H9 (cell line): Measurements from ENCODE around the gene PRODH. TPM values are rescaled to one million over a fixed set of nuclear protein-coding genes. Genes with fewer than 3 reads are reported as not detected.

ENCODE experiments used
- DNase-seq: peaks from one replicate; pipeline ENCODE4 v3.0.0-alpha.2; 2017
- H2AFZ ChIP-seq: one replicate; pipeline ENCODE4 v1.6.1; 2013; ENCODE audit warnings: mild to moderate bottlenecking, low read length, control low read depth, moderate library complexity
- H2AK5ac ChIP-seq: 2 replicates; pipeline ENCODE4 v1.6.1; 2013; ENCODE audit warnings: low read length, control low read depth, mixed read lengths; ENCODE audit not compliant: insufficient read length
- H2BK120ac ChIP-seq: one replicate; pipeline ENCODE4 v1.6.1; 2013; ENCODE audit warnings: low read depth, mild to moderate bottlenecking, low read length, control low read depth, inconsistent platforms; ENCODE audit not compliant: poor library complexity, severe bottlenecking
- H2BK12ac ChIP-seq: 2 replicates; pipeline ENCODE4 v1.6.1; 2013; ENCODE audit warnings: low read length, control low read depth, mixed read lengths, low read depth; ENCODE audit not compliant: insufficient read length
- H2BK15ac ChIP-seq: 2 replicates; pipeline ENCODE4 v1.6.1; 2013; ENCODE audit warnings: low read depth, low read length, control low read depth
- H2BK20ac ChIP-seq: one replicate; pipeline ENCODE4 v1.6.1; 2013; ENCODE audit warnings: low read depth, mild to moderate bottlenecking, low read length, control low read depth, inconsistent platforms; ENCODE audit not compliant: poor library complexity, severe bottlenecking
- H2BK5ac ChIP-seq: 2 replicates; pipeline ENCODE4 v1.6.1; 2013; ENCODE audit warnings: low read length, control low read depth, mixed read lengths; ENCODE audit not compliant: insufficient read length
- H3K14ac ChIP-seq: 2 replicates; pipeline ENCODE4 v1.6.1; 2013; ENCODE audit warnings: low read length, control low read depth; ENCODE audit not compliant: insufficient read depth
- H3K18ac ChIP-seq: 2 replicates; pipeline ENCODE4 v1.6.1; 2013; ENCODE audit warnings: low read depth, mild to moderate bottlenecking, mixed read lengths, low read length, control low read depth; ENCODE audit not compliant: insufficient read length
- H3K23ac ChIP-seq: 2 replicates; pipeline ENCODE4 v1.6.1; 2013; ENCODE audit warnings: low read length, control low read depth, mixed read lengths, low read depth; ENCODE audit not compliant: insufficient read length
- H3K23me2 ChIP-seq: 2 replicates; pipeline ENCODE4 v1.6.1; 2013; ENCODE audit warnings: low read depth, mild to moderate bottlenecking, mixed read lengths, low read length, control low read depth; ENCODE audit not compliant: insufficient read length, poor library complexity, severe bottlenecking
- H3K27ac ChIP-seq: 2 replicates; pipeline ENCODE4 v1.5.1; 2013; ENCODE audit warnings: low read length, control low read depth, mixed read lengths, low read depth; ENCODE audit not compliant: insufficient read length
- H3K27me3 ChIP-seq: 2 replicates; pipeline ENCODE4 v1.6.1; 2013; ENCODE audit warnings: low read length, control low read depth, inconsistent platforms; ENCODE audit not compliant: insufficient read depth
- H3K4ac ChIP-seq: 2 replicates; pipeline ENCODE4 v1.6.1; 2013; ENCODE audit warnings: low read depth, mild to moderate bottlenecking, control low read depth, inconsistent platforms, low read length, moderate library complexity
- H3K4me1 ChIP-seq: 2 replicates; pipeline ENCODE4 v1.6.1; 2013; ENCODE audit warnings: low read length, control low read depth, inconsistent platforms; ENCODE audit not compliant: insufficient read depth
- H3K4me2 ChIP-seq: 2 replicates; pipeline ENCODE4 v1.6.1; 2013; ENCODE audit warnings: low read length, control low read depth, mixed read lengths; ENCODE audit not compliant: insufficient read length, insufficient read depth
- H3K56ac ChIP-seq: 2 replicates; pipeline ENCODE4 v1.6.1; 2013; ENCODE audit warnings: low read depth, mild to moderate bottlenecking, mixed read lengths, low read length, control low read depth; ENCODE audit not compliant: insufficient read length
- H3K79me1 ChIP-seq: 2 replicates; pipeline ENCODE4 v1.6.1; 2013; ENCODE audit warnings: low read depth, mild to moderate bottlenecking, moderate library complexity, low read length, control low read depth, inconsistent platforms; ENCODE audit not compliant: insufficient read depth, poor library complexity, severe bottlenecking
- H3K79me2 ChIP-seq: 2 replicates; pipeline ENCODE4 v1.6.1; 2013; ENCODE audit warnings: low read length, control low read depth, inconsistent platforms; ENCODE audit not compliant: insufficient read depth
- H3K9ac ChIP-seq: 2 replicates; pipeline ENCODE4 v1.6.1; 2013; ENCODE audit warnings: low read length, control low read depth, mixed read lengths; ENCODE audit not compliant: insufficient read length; ENCODE audit errors: extremely low read depth
- H3K9me3 ChIP-seq: one replicate; pipeline ENCODE4 v1.6.1; 2013; ENCODE audit warnings: low read depth, low read length, inconsistent platforms; ENCODE audit not compliant: control insufficient read depth
- H3T11ph ChIP-seq: one replicate; pipeline ENCODE4 v1.6.1; 2013; ENCODE audit warnings: mild to moderate bottlenecking, low read length, control low read depth, inconsistent platforms
- H4K20me1 ChIP-seq: one replicate; pipeline ENCODE4 v1.6.1; 2013; ENCODE audit not compliant: control insufficient read depth, insufficient read length, insufficient read depth
- H4K5ac ChIP-seq: 2 replicates; pipeline ENCODE4 v1.6.1; 2013; ENCODE audit warnings: low read depth, mild to moderate bottlenecking, mixed read lengths, low read length, control low read depth; ENCODE audit not compliant: insufficient read length
- H4K8ac ChIP-seq: replicated peaks from 2 replicates; pipeline ENCODE4 v1.6.1; 2013; ENCODE audit warnings: low read length, control low read depth, mixed read lengths, low read depth; ENCODE audit not compliant: insufficient read length
- H4K91ac ChIP-seq: 2 replicates; pipeline ENCODE4 v1.6.1; 2013; ENCODE audit warnings: low read depth, mild to moderate bottlenecking, moderate library complexity, mixed read lengths, low read length, control low read depth; ENCODE audit not compliant: insufficient read length
- H3K27ac Mint-ChIP-seq, 3 experiments: 2 replicates in 2 of 3; 3 replicates in 1 of 3; pipeline ENCODE4 v1.8.0; 2020 to 2021; ENCODE audit warnings: mixed read lengths in 3 of 3, mild to moderate bottlenecking in 1 of 3, moderate library complexity in 1 of 3
- H3K27me3 Mint-ChIP-seq: 2 replicates; pipeline ENCODE4 v1.8.0; 2021; ENCODE audit warnings: low read depth, mild to moderate bottlenecking, moderate library complexity, mixed read lengths
- H3K36me3 Mint-ChIP-seq, 3 experiments: 2 replicates in 2 of 3; 3 replicates in 1 of 3; pipeline ENCODE4 v1.8.0; 2020 to 2021; ENCODE audit warnings: low read depth in 3 of 3, mixed read lengths in 3 of 3; ENCODE audit not compliant: insufficient read depth in 1 of 3
- H3K4me1 Mint-ChIP-seq, 2 experiments: 2 replicates each; pipeline ENCODE4 v1.8.0; 2020; ENCODE audit warnings: mixed read lengths in 2 of 2
- H3K4me3 Mint-ChIP-seq, 2 experiments: 2 replicates in 1 of 2; 3 replicates in 1 of 2; pipeline ENCODE4 v1.8.0; 2020 to 2021; ENCODE audit warnings: mild to moderate bottlenecking in 2 of 2, mixed read lengths in 2 of 2, moderate library complexity in 1 of 2
- H3K9me3 Mint-ChIP-seq, 2 experiments: 2 replicates in 1 of 2; 3 replicates in 1 of 2; pipeline ENCODE4 v1.8.0; 2020; ENCODE audit warnings: mild to moderate bottlenecking in 2 of 2, mixed read lengths in 2 of 2, moderate library complexity in 1 of 2
- WGBS: extraction: QIAGEN DNeasy Blood & Tissue Kit; methylation state at CpG from one replicate; pipeline ENCODE4 v1.1.7; 2013; ENCODE audit warnings: missing lambda C conversion rate, low lambda C conversion rate, mixed read lengths; ENCODE audit not compliant: insufficient read length; ENCODE audit errors: extremely low coverage; 5-methylcytosine and 5-hydroxymethylcytosine counted together
- total RNA-seq: library from RNA; stranded (reverse); gene quantifications from 2 replicates; pipeline ENCODE4 v1.2.1, GENCODE V29; 2021
- TF ChIP-seq, protein P1 (sequence below): fragments of 200-600 bp; sonication (generic); conservative IDR thresholded peaks from 3 replicates; pipeline ENCODE4 v1.8.0; 2021; ENCODE audit warnings: antibody characterized with exemption, mild to moderate bottlenecking

The PRODH gene
- total RNA-seq, 1 experiment from 2014 or later = 51.2 TPM

- no peaks in the 10 kb centered on the region for H3K23me2 ChIP-seq
- H3K18ac ChIP-seq = no peak overlapping the region
- no peak overlapping the region for H2BK120ac ChIP-seq
- H3K4me2 ChIP-seq = no peak overlapping the region
- H4K20me1 ChIP-seq = no peaks in the 10 kb centered on the region
- no peaks in the 10 kb centered on the region for H3K9me3 ChIP-seq
- H3K27ac ChIP-seq = no peak overlapping the region
- Mint-ChIP-seq H3K27me3 (peaks cover 9% of the 10 kb centered on the region), H3K36me3 (no peaks in the 10 kb centered on the region), H3K4me3 (no peak overlapping the region), H3K9me3 (no peaks in the 10 kb centered on the region), H3K27ac (no peak overlapping the region), H3K4me1 (peaks cover 6 to 10% of the 10 kb centered on the region in 2 experiments)
- no peak overlapping the region for H2BK15ac ChIP-seq
- H3K4me1 ChIP-seq = no peaks in the 10 kb centered on the region; the same call in 1 of the 2 replicates
- no peaks in the 10 kb centered on the region for H3K79me2 ChIP-seq
- H3T11ph ChIP-seq = no peak overlapping the region
- no CpG with 5 or more reads among the region's 7 CpGs for WGBS
- no peak overlapping the region for H3K23ac ChIP-seq
- H3K4ac ChIP-seq = no peak overlapping the region
- H2BK5ac ChIP-seq = no peak overlapping the region
- no peaks in the 10 kb centered on the region for H3K79me1 ChIP-seq
- DNase-seq = no peak
- H3K56ac ChIP-seq = no peak overlapping the region
- H3K9ac ChIP-seq = no peak overlapping the region
- TF ChIP-seq, protein P1, sequence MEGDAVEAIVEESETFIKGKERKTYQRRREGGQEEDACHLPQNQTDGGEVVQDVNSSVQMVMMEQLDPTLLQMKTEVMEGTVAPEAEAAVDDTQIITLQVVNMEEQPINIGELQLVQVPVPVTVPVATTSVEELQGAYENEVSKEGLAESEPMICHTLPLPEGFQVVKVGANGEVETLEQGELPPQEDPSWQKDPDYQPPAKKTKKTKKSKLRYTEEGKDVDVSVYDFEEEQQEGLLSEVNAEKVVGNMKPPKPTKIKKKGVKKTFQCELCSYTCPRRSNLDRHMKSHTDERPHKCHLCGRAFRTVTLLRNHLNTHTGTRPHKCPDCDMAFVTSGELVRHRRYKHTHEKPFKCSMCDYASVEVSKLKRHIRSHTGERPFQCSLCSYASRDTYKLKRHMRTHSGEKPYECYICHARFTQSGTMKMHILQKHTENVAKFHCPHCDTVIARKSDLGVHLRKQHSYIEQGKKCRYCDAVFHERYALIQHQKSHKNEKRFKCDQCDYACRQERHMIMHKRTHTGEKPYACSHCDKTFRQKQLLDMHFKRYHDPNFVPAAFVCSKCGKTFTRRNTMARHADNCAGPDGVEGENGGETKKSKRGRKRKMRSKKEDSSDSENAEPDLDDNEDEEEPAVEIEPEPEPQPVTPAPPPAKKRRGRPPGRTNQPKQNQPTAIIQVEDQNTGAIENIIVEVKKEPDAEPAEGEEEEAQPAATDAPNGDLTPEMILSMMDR = no peak
- no peak overlapping the region for H2AK5ac ChIP-seq
- no peak overlapping the region for H4K91ac ChIP-seq
- H2BK20ac ChIP-seq = no peak overlapping the region
- H3K27me3 ChIP-seq = no peaks in the 10 kb centered on the region
- H4K8ac ChIP-seq = no peak overlapping the region
- no peak overlapping the region for H2BK12ac ChIP-seq
- no peak overlapping the region for H2AFZ ChIP-seq
- H4K5ac ChIP-seq = no peak overlapping the region
- no peak overlapping the region for H3K14ac ChIP-seq
Measured at GRCh38 chr22:18966748-18967147, 30.7 kb upstream of the PRODH start.
